CD4-positive, alpha-beta T cell treated with Interleukin-4 for 1 hour (primary cell): ENCODE data around the gene TEAD1.

Source experiments
- DNase-seq, 2 donors: peaks; one replicate each; pipeline ENCODE4 v3.0.0-alpha.2; 2020 to 2022

TEAD1 gene

DNA sequence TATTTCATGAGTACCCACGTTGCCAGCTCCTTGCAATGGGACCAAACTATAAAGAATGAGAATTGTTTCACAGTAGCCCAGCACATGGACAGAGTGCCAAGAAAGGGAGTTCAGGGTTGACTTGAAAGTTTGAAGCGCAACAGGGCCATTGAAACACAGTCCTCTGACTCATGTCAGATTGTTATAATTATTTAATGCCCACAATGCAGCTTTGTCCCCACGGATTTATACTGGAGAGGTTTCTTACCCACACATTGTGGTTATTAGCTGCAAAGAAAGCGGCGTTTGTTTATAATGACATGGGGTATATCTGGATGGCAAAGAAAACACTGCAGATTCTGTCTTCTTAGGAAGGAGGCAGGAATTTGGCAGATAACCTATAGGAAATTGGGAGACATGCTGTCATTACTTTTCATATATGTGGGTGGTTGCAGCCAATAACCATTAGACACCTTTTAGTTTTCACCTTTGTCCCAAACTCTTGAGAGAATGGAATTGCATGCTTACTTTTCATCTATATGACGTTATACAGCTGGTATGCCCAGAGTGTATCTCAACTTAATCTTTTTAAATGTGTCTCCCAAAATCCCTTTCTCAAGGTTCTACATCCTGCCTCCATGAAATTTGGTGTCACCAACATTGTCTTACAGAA, 143.6 kb downstream of the TEAD1 start:
- DNase-seq = no peak

DNA sequence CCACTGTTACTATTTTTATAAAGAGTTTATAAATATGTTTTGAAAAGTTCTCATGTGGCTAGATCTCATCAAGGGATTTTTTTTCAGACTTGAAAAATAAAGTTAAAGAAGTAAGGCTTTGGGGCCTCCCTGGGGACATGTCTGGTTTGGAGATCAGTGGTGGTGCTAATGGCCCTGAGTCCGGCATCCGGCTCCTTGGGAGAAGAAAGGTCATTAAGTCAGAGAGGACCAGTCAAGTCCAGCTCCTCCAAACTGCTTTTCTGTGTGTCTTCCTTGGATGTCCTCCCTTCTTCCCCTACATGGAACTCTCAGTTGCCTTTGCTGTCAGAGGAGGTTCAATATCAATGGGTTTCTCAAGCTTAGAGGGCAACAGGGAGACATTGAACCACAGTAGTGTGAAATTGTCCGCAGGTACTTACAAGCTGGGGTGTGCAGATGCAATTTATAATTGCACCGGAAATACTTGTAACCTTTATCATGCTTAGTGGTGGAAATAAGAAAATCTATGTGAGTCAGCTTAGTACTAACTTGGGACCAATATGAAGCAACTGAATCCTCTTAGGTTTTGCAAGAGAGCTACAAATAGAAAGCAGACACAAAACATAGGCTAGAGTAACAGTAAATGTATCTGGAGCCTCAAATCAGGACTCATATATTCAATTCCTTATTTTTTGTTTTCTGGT, 144.3 kb downstream of the TEAD1 start:
- DNase-seq = no peak

DNA sequence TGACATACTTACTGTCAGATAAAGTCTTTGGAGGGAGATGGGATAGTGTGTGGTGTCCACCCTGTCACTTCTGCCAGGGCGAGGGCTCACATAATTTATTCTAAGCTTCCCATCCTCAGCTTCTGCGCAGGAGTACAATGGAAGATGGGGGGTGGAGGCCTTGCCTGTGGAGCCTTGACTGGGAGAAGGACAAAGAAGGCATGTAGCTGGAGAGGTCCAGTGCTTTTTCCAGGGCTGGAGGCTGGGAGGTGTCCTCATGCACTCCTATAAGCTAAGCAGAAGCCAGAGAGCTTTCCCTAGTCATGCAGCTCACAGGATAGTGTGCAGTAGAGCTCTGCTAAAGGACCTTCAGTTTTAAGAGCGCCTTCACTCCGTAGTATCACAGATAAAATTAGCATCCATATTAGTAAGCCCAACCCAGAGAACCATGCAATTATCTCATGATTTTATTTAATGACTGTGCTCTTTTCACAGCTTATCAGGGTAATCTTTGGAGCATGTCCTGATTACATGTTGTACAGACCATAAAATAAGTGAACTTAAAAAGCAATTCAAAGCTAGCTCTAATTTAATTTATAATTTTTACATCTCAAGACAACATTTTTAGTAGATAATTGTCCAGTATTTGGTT, 148.3 kb downstream of the TEAD1 start:
- no peak for DNase-seq

GRCh38 chr11:12824281-12825041, 150.2 kb downstream of the TEAD1 start:
- DNase-seq = no peak

DNA sequence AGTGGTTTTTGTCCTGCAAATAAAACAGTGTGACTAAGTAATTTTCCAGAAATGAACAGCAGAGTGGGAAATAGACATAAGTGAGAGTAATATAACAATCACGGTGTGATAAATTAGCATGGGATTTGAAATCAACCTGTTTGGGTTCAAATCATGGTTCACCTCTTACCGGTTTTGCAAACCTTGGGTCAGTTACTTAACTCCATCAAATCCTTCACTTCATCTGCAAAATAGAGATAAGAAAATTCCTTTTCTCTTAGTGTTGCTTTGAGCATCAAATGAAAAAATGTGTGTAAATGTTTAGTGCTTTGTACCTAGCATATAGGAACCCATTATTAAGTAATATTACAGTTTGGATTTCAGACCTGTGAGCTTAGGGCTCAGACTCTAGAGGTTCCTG, 152.2 kb downstream of the TEAD1 start:
- no peak for DNase-seq

DNA sequence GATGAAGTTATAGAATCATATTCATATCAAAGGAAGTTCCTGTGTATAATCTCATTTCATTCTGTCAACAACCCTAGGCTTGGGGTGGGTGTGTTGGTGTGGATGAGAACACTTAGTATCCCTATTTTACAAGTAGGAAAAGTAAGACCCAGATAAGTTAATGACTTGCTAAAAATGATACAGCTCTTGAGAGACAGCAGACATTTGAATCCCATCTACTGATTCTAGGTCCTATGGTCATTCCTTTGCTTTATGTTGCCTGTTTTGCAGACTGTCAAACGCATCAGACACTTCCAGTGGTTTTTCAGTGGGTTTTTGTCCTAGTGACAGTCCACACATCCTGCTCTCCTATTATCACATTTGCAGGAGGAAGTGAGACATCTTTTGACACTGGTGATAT, 153.1 kb downstream of the TEAD1 start:
- DNase-seq = no peak

DNA sequence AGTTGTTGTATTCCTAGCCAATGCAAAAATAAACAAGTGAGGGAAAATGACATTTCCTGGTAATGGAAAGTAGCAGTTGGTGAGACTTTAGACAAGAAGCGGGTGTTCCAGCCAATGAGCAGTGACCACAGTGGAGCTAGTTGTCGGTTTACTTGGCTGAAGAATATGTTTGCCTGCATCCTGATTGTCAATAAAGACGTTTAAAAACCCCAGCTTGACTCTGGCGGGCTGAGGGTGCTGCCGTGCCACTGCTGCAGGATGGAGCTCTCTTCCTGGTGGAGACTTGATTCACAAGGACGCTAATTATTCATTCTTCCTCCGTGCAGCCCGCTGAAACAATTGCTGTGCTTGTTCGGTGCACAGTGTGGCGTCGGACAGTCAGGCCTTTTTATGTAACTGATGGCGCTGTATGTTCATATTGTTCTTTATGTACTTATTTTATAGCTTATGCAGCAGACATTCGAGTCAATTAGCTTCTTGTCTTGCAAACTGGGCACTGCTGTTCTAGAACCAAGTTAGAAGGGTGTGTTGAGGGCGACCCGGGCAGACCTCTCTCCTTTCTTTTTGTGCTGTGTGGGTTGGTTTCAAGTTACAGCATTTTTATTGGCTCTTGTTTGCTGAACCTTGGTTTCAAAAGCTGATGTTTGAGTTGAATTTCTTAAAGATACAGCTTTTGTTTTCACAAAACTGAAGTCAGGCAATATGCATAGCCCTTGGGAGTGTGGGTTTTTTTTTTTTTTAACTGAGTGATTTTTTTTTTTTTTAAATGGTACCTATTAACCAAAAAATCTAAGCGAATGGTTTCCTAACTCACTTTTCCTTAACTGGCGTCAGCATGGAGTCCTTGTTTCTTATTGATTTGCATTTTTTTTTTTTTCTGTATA, 153.9 kb downstream of the TEAD1 start:
- no peak for DNase-seq

DNA sequence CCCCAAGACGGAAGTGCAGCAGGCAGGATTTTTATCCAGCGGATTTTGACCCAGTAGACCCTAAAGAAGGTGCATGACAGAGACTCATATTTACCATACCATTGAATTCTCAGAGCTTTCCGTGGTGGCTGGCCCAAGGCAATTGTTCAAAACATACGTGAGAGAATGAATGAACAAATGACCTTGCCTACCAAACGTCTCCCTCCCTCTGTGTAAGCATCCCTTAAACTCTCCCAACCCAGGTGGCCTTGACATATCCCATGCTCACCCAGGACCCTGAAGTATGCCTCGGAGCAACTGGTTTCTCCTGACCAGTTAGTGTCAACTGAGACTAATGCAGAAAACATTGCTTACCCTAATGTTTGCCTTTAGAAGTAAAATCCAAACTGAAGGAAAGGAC, 154.9 kb downstream of the TEAD1 start:
- DNase-seq = no peak

DNA sequence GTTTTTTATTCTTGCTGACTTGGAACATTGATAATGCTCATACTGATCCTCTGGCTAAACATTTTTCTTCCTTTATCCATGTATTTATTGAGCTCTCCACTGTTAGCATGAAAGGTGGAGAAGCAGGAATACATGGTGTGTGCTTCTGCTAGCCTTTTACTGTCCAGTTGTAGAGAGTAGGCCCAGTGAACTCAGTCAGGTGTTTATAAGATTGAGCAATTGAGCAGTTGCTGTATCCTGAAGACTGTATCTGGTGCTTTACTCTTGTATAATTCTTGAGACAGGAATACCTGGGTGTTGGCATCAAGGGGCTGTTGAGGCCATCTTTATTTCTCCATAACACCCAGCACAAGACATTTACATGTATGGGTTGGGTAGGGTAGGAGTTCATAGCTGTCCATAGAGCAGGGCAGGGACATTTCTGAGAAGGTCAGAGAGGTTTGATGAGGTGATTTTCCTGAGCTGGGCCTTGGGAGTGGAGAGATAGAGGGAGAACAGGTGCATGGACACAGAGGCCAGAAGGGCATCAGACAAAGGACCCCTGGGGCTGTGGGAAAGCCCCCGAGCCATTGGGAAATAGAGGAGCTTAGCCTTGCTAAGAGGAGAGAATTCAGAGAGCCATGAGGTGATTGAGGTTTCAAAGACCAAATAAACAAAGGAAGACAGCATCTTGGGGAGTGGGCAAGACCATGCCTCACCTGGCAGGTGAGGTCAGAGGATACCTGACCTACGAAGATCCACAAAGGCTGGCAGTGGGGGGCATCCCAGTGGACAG, 155.5 kb downstream of the TEAD1 start:
- no peak for DNase-seq

DNA sequence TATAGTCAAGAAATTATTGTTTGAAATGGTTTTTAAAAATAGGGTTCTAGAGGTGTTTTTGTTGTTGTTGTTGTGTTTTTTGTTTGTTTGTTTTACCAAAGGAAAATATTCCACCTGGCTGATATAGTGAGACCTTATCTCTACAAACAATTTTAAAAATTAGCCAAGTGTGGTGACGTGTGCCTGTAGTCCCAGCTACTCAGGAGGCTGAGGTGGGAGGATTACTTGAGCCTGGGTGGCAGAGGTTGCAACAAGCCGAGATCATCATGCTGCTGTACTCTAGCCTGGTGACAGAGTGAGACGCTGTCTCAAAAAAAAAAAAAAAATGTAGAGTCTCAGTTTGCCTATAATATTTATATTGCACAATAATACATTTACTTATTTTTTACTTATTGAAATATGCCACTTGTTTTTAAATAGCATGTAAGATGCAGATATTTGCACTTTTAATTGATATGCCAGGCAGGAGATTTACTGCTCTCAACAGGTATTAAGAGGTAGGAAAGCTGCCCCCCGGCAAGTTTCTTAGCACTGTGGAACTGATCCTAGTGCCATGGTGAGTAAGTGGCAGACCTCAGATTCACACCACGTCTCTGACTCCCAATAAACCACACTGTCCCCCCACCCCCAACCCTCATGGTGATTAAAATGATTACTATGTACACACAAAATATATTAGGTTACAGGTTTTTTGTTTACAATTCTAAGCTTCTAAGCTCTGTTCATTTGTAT, 157.4 kb downstream of the TEAD1 start:
- DNase-seq = no peak

DNA sequence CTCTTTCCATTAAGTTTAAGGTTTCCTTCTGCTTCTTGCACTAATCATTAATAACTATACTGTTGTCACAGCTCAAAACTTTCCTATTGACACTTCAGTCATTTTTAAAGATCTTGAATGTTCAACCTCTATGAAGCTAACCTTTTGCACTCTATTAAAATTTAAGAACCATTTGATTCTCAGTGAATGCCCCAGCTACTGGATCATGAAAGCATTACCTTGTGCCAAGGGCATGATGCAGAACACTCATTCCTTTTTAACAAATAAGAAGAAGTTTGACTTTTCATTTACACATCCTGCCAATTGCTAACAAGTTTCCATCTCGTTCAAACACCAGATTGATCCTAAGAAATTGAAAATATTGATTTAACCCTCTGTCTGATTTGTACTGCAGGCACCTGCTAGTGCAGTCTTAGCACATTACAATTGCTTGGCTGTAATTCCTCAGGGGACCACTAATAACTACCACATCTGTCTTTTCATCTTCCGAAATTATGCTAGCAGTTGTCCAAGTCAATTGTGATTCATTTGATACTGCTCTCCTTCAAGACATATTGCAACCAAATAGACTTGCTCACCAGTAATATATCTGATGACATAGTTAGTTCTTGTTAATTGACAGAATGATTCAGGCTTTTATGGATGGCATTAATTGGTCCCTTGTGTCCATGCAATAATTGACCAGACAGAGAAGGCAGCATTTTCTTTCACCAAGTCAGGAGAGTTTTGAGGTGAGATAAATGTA, 158.4 kb downstream of the TEAD1 start:
- no peak for DNase-seq

DNA sequence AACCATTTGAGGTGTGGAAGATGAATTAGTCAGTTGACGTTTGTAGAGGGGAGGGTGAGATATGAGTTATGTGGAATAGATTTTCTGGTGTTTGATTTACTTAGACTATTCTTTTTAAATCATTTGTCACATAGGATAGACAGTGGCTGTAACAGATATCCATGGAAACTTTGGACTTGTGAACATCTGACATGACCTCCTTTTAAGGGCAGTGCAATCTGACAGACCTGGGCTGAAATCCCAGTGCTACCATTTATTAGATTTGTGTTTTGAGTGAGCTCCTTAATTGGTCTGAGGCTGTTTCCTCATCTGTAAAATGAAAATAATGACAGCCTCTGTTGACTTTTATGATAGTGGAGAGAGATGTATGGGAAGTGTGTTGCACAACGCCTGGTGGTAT, 159.9 kb downstream of the TEAD1 start:
- no peak for DNase-seq

DNA sequence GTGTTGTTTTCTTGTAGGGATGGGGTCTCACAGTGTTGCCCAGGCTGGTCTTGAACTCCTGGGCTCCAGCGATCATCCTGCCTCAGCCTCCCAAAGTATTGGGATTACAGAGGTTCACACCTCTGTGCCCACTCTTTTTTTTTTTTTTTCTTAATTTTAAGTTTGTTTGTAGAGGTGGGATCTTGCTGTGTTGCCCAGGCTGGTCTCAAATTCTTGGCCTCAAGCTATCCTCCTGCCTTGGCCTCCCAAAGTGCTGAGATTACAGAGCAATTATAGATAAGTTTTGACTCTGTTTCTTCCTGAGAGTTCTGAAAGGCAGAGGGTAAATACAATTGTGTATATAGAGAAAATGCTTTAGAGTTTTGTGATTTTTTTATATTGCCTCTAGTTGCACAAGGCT, 160.4 kb downstream of the TEAD1 start:
- no peak for DNase-seq

GRCh38 chr11:12835286-12835685, 161.1 kb downstream of the TEAD1 start:
- no peak for DNase-seq

DNA sequence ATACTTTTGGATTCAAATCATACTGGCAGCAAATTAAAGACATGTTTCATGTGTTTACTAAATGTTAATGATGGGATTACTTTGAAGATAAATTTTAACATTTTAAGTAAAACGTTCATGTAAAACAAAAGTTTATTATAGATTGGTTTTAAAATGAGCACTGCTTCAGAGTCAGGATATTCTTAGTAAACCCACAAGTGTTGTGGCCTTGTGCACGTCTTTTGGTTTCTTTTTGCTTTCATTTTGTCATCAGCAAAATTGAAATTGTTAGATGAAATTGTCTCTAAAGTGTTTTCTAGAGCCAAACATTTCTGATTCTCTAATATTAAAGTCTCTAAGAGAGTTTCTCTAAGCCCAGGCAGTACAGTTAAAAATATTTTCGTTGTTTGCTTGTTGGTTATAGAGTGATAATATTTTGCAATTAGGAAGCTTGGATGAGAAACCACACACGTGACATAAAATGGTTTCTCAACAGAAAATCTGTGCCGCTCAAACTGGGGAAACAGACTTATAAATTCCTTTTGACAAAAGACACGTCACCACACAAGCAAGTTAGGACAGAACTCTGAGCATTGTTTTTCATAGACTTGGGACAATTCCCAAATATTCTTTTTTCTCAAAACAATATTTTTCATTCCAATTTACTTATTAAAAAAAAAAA, 164.4 kb downstream of the TEAD1 start:
- no peak for DNase-seq

DNA sequence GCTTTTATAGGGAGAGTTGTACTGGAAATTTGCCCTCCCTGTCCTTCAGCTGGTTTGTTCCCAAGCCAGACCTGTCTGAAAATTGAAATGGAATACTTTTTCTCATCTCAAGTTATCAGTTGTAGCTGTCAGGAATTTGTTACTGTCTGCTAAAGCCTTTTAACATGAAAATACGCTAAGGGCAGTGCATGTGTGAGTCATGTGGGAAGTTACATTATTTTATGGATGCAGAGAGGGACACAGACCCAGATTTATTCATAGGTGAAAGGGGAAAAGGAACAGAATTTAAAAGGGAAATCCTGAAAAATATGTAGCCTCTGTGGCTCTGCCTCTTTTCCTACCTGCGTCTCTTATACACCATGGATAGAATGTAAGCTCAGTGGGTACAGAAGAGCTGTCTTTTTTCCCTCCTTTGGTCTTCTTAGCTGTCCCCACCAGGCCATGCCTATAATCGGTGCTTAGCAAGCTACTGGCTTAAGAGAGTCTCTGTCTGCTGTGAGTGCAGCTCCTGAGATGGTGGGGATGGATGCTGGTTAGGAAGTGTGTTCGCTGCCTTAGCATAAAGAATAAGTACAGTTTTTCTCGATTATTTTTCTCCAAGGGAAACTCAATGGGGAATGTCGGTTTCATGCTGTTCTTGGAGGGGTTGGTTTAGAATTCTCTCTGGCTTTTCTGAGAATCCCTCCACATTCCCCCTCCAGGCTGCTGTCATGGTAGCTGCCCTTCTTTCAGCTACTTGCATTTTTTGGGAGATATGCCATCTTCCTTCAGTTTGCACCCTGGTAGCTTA, 166.8 kb downstream of the TEAD1 start:
- DNase-seq = no peak

DNA sequence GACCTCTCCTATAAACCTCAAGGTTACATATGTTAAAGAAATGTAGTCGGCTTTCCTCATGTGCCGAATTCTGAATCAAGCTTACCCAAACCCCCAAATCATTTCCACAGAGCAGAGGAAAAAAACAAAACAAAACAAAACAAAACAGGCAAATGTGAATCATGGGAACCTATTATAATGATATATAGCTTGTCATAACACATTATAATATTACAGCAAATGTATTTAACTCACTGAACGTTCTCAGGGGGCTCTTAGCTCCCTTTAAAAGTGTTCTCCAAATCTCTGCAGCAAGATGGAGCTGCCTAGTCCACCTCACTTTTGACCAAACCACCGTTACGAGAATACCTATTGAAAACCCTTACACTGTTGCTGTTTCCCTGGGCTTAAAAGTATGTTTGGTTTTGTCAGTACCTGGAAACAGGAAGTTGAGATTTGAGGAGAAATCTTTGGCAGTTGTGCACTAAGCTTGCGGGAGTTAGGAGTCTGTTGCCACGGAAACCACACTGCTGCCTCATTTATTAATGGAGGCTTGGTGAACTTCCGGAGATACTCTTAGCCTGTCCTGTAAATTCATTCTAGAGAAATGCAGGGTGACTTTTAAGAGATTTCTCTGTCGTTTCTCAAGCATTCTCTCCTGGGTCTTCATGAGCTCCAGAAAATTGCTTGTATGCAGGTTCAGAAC, 167.9 kb downstream of the TEAD1 start:
- DNase-seq = no peak

- no peak for DNase-seq
Measured at GRCh38 chr11:12842933-12843636, 168.9 kb downstream of the TEAD1 start.
